Measurements from ENCODE around the gene FAM174A. TPM values are rescaled to one million over a fixed set of nuclear protein-coding genes. Genes with fewer than 3 reads are reported as not detected.

Gene FAM174A
- total and polyA plus RNA-seq, 9 of the 15 experiments (the other 6 are each of a cell fraction or from before 2014, with no cell fraction given) = 0.14 to 2.9 (median 1.2) TPM

- in situ Hi-C loops (cut with MboI) = no loop called here
- TF ChIP-seq ZNF232 (CRISPR knock-in tag; IDR thresholded peaks at IDR 0.05) (no peak), ZNF699 (CRISPR knock-in tag; IDR thresholded peaks at IDR 0.05; ENCODE audit: insufficient replicate concordance) (no peak), SMARCB1 (IDR thresholded peaks at IDR 0.05; ENCODE audit: insufficient read length, low read depth) (no peak), CEBPG (CRISPR knock-in tag; IDR thresholded peaks at IDR 0.05) (no peak), CEBPG (tag; conservative IDR thresholded peaks at IDR 0.05 in 1 of 2, IDR thresholded peaks at IDR 0.05 in 1 of 2) (no peak), HDGF (IDR thresholded peaks at IDR 0.05) (no peak), ZSCAN29 (IDR thresholded peaks at IDR 0.05) (no peak), GATA2 (CRISPR knock-in tag; IDR thresholded peaks at IDR 0.05) (no peak), TBL1XR1 (IDR thresholded peaks at IDR 0.05; ENCODE audit: low read length in 2 of 2) (no peak), POLR3A (IDR thresholded peaks at IDR 0.05; ENCODE audit: borderline replicate concordance, extremely low read depth, insufficient read depth, insufficient read length) (no peak), IRF2 (CRISPR knock-in tag; IDR thresholded peaks at IDR 0.05) (no peak), ZNF324 (CRISPR knock-in tag; IDR thresholded peaks at IDR 0.05) (no peak), ZBED1 (IDR thresholded peaks at IDR 0.05) (no peak)
- TF ChIP-seq, protein P1, sequence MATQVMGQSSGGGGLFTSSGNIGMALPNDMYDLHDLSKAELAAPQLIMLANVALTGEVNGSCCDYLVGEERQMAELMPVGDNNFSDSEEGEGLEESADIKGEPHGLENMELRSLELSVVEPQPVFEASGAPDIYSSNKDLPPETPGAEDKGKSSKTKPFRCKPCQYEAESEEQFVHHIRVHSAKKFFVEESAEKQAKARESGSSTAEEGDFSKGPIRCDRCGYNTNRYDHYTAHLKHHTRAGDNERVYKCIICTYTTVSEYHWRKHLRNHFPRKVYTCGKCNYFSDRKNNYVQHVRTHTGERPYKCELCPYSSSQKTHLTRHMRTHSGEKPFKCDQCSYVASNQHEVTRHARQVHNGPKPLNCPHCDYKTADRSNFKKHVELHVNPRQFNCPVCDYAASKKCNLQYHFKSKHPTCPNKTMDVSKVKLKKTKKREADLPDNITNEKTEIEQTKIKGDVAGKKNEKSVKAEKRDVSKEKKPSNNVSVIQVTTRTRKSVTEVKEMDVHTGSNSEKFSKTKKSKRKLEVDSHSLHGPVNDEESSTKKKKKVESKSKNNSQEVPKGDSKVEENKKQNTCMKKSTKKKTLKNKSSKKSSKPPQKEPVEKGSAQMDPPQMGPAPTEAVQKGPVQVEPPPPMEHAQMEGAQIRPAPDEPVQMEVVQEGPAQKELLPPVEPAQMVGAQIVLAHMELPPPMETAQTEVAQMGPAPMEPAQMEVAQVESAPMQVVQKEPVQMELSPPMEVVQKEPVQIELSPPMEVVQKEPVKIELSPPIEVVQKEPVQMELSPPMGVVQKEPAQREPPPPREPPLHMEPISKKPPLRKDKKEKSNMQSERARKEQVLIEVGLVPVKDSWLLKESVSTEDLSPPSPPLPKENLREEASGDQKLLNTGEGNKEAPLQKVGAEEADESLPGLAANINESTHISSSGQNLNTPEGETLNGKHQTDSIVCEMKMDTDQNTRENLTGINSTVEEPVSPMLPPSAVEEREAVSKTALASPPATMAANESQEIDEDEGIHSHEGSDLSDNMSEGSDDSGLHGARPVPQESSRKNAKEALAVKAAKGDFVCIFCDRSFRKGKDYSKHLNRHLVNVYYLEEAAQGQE (IDR thresholded peaks at IDR 0.05; ENCODE audit: borderline replicate concordance) = no peak
- TF ChIP-seq, protein P1 (CRISPR knock-in tag; IDR thresholded peaks at IDR 0.05; ENCODE audit: low read depth) = no peak
Measured at GRCh38 chr5:100577506-100577905, 42.3 kb downstream of the FAM174A start.

More at GRCh38 chr5:100577506-100577905, 42.3 kb downstream of the FAM174A start:
- Histone ChIP-seq H3K79me2 (ENCODE audit: control insufficient read depth, insufficient read depth, low read length) (no peaks in the 10 kb centered on the region), H3K9me1 (ENCODE audit: control insufficient read depth, insufficient read depth, low read length) (no peaks in the 10 kb centered on the region), H3K4me3 (no peak overlapping the region), H3K9me3 (replicated peaks; ENCODE audit: control insufficient read depth, insufficient read depth, low read depth, low read length) (no peaks in the 10 kb centered on the region), H2AFZ (ENCODE audit: low read depth, low read length) (no peak overlapping the region), H3K27ac (ENCODE audit: extremely low read depth, low read depth, low read length) (no peak overlapping the region), H3K36me3 (ENCODE audit: control insufficient read depth, insufficient read depth, low read length) (no peaks in the 10 kb centered on the region), H3K9ac (ENCODE audit: insufficient read depth in 1 of 2, low read depth in 2 of 2, low read length in 2 of 2) (no peak overlapping the region), H4K20me1 (replicated peaks; ENCODE audit: control insufficient read depth, insufficient read depth, low read length) (no peaks in the 10 kb centered on the region), H3K4me1 (replicated peaks in 1 of 2; ENCODE audit: control insufficient read depth in 2 of 2, insufficient read depth in 2 of 2, low read length in 2 of 2) (no peaks in the 10 kb centered on the region), H3K4me2 (ENCODE audit: insufficient read depth, low read length) (no peak overlapping the region), H3K27me3 (ENCODE audit: control insufficient read depth in 2 of 2, insufficient read depth in 2 of 2, low read length in 2 of 2) (no peaks in the 10 kb centered on the region)
- WGBS (ENCODE audit: insufficient coverage, low coverage, missing lambda C conversion rate) = 0% methylated on average over 1 of the region's 1 CpG
- DNase-seq (ENCODE audit: extremely low read depth in 1 of 4, low spot score in 3 of 4) (no peak), FAIRE-seq (no peak), ATAC-seq (no peak)
- CTCF ChIA-PET (ENCODE audit: low intra/inter-chr PET ratio) = no interaction called here
- POLR2A ChIA-PET = no interaction called here
- BruUV-seq (replicated peaks) = no TSS peak
- intact Hi-C loops (cut with micrococcal nuclease) = no loop called here
